ENCODE data around the gene CEP120.

DNA sequence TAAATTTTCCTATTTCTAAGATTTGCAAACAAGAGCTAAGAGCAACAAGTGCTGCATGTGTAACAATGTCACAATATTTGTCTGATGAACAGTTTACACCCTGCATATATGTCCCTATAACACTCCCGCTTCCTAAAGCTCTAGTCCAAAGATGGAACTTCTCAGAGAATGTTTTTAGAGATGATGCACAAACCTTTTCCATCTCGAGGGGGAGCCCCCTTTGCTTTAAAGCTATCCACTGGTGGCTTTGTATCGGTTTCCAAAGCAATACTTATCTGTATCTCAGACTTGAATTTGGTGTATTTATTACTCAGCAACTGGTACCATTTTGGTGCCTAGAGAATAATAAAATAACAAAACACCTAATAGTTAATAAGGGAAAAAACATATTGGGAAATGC lies 11.0 kb downstream of the CEP120 start:
- TF ChIP-seq, protein P1, sequence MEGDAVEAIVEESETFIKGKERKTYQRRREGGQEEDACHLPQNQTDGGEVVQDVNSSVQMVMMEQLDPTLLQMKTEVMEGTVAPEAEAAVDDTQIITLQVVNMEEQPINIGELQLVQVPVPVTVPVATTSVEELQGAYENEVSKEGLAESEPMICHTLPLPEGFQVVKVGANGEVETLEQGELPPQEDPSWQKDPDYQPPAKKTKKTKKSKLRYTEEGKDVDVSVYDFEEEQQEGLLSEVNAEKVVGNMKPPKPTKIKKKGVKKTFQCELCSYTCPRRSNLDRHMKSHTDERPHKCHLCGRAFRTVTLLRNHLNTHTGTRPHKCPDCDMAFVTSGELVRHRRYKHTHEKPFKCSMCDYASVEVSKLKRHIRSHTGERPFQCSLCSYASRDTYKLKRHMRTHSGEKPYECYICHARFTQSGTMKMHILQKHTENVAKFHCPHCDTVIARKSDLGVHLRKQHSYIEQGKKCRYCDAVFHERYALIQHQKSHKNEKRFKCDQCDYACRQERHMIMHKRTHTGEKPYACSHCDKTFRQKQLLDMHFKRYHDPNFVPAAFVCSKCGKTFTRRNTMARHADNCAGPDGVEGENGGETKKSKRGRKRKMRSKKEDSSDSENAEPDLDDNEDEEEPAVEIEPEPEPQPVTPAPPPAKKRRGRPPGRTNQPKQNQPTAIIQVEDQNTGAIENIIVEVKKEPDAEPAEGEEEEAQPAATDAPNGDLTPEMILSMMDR (IDR thresholded peaks at IDR 0.05) = no peak
- no peak for TF ChIP-seq POLR2A (IDR thresholded peaks at IDR 0.05)

Measured in adrenal gland (tissue), 5 donors.